Right atrium auricular region (tissue), 2 donors: Measurements from ENCODE around the gene DUSP9. TPM values are rescaled to one million over a fixed set of nuclear protein-coding genes. Genes with fewer than 3 reads are reported as not detected.
"Not testable (repeated sequence)": the region's sequence is repeated elsewhere in the genome, so short reads cannot be mapped to it uniquely, and the experiment has no call there.

Source experiments
- DNase-seq: peaks from one replicate; pipeline ENCODE4 v3.0.0-alpha.2; 2019; ENCODE audit warnings: low spot score
- H3K27ac ChIP-seq, 2 donors: fragments of 200-600 bp; sonication (generic); 1 replicate in 1 of 2; 2 replicates in 1 of 2; pipeline ENCODE4 v1.5.1; 2016 to 2019
- H3K27me3 ChIP-seq, 2 donors: fragments of 200-600 bp; sonication (generic); one replicate each; pipeline versions ENCODE4 v1.5.1 to v1.6.0; 2017 to 2019
- H3K36me3 ChIP-seq: fragments of 200-600 bp; sonication (generic); one replicate; pipeline ENCODE4 v1.5.1; 2016
- H3K4me1 ChIP-seq, 2 donors: fragments of 200-600 bp; sonication (generic); one replicate each; pipeline versions ENCODE4 v1.5.1 to v1.6.0; 2017 to 2019
- H3K4me3 ChIP-seq, 2 donors: fragments of 200-600 bp; sonication (generic); 1 replicate in 1 of 2; 2 replicates in 1 of 2; pipeline ENCODE4 v1.5.1; 2017 to 2019; ENCODE audit warnings: mild to moderate bottlenecking in 1 of 2, moderate library complexity in 1 of 2
- H3K9me3 ChIP-seq, 2 donors: fragments of 200-600 bp; sonication (generic); one replicate each; pipeline ENCODE4 v1.5.1; 2019
- total RNA-seq, 2 donors: library from RNA; depleted of rRNA; stranded (reverse); fragments of >200 nt; gene quantifications; one replicate each; pipeline ENCODE4 v1.1.0, GENCODE V29; 2016
- TF ChIP-seq, protein P1 (sequence below), 2 donors: fragments of 200-600 bp; sonication (generic); IDR thresholded peaks; one replicate each; pipeline ENCODE4 v1.5.1; 2019; ENCODE audit warnings: antibody characterized with exemption in 2 of 2

Gene DUSP9
- total RNA-seq, 2 donors from 2014 or later: not detected

DNA sequence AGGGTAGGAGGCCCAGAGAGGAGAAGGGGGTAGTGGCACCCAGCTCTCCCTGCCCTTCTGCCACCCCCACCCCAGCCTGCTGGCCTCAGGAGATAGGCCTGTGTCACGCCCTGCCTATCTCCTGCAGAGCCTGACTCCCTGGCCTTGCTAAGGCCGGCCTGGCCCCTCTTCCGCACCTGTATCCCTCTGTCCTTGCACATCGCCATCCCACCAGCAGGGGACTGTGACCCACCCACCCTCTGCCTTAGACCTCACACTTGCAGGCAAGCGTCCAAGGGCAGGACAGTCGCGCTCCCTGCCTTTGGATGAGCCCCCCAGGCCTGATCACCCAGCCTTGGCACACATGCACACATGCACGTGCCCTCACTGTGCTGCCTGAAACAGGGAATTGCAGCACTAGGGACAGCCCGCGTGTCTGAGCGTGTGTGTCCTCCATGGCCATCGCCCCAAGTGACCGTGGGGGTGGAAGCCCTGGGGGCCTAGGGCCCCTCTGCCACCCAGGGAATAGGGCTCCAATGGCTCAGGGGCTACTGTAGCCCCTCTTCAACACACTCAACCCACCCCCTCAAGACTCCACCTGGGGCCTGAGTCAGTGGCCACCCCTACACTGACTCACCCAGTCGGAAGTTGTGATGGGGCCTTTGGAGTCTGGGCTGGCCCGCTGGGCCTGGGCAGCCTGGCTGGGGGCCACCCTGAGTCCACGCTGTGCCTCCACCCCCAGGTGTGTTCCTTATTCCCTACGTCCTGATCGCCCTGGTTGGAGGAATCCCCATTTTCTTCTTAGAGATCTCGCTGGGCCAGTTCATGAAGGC is 42.9 kb downstream of the DUSP9 start:
- Histone ChIP-seq H3K4me3 (peak overlapping the region; percentile 45 to 55), H3K27me3 (no peaks in the 10 kb centered on the region), H3K4me1 (peaks cover 0 to 6% of the 10 kb centered on the region in 2 donors), H3K36me3 (peaks cover 10% of the 10 kb centered on the region), H3K9me3 (no peaks in the 10 kb centered on the region), H3K27ac (peak overlapping the region; percentile 72 to 88)
- no peak for DNase-seq
- TF ChIP-seq, protein P1, sequence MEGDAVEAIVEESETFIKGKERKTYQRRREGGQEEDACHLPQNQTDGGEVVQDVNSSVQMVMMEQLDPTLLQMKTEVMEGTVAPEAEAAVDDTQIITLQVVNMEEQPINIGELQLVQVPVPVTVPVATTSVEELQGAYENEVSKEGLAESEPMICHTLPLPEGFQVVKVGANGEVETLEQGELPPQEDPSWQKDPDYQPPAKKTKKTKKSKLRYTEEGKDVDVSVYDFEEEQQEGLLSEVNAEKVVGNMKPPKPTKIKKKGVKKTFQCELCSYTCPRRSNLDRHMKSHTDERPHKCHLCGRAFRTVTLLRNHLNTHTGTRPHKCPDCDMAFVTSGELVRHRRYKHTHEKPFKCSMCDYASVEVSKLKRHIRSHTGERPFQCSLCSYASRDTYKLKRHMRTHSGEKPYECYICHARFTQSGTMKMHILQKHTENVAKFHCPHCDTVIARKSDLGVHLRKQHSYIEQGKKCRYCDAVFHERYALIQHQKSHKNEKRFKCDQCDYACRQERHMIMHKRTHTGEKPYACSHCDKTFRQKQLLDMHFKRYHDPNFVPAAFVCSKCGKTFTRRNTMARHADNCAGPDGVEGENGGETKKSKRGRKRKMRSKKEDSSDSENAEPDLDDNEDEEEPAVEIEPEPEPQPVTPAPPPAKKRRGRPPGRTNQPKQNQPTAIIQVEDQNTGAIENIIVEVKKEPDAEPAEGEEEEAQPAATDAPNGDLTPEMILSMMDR (IDR thresholded peaks at IDR 0.05): no peak

DNA sequence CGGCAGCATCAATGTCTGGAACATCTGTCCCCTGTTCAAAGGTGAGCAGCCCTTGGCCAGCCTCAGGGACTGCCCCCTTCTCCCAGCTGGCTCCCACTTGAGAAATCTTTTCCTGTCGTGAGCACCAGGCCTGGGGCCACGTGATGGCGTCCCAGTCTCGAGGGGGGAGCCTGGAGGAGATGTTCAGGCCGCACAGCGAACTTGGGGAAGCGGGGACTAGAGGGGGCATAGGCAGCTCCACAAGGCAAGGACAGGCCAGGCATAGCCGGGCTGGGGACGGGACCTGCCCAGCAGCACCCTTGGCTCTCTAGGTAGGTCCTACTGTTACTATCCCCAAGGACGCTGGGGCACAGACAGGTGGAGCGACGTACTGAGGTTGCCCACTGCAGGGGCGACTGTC is 43.5 kb downstream of the DUSP9 start:
- peak overlapping the region in 1 of 2 donors; percentile 55 for H3K4me3 ChIP-seq
- no peaks in the 10 kb centered on the region for H3K9me3 ChIP-seq
- H3K4me1 ChIP-seq: peaks cover 0 to 6% of the 10 kb centered on the region in 2 donors
- peaks cover 11% of the 10 kb centered on the region for H3K36me3 ChIP-seq
- DNase-seq: no peak
- no peaks in the 10 kb centered on the region for H3K27me3 ChIP-seq
- TF ChIP-seq, protein P1 (IDR thresholded peaks at IDR 0.05): no peak
- peak overlapping the region; percentile 72 to 88 for H3K27ac ChIP-seq

DNA sequence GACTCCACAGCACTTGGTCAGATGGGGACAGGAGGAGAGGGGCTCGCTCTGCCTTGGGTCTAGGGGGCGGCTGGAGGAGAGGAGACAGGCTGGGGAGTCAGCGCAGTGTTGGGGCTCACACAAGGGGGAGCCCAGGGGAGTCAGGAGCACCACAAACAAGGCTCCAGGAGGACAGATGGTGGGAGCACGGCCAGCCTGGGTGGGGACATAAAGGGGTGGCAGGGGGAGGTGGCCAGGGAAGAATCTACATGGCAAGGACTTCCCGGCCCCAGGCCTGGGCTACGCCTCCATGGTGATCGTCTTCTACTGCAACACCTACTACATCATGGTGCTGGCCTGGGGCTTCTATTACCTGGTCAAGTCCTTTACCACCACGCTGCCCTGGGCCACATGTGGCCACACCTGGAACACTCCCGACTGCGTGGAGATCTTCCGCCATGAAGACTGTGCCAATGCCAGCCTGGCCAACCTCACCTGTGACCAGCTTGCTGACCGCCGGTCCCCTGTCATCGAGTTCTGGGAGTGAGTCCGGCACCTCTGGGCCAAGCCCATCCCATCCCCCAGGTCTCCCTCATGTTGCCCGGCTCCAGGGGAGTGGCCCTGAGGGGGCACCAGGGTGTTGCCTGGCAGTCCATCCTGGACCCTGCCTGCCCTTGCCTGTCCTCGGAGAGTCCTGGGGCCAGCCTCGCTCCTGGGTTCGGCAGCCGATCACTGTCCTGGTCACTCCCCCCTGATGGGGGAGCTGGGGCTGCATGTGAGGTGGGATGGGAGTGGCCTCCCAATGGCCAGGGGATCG is 44.2 kb downstream of the DUSP9 start:
- not testable (repeated sequence) for H3K4me3 ChIP-seq, DNase-seq
- peak overlapping the region; percentile 72 to 88 for H3K27ac ChIP-seq

DNA sequence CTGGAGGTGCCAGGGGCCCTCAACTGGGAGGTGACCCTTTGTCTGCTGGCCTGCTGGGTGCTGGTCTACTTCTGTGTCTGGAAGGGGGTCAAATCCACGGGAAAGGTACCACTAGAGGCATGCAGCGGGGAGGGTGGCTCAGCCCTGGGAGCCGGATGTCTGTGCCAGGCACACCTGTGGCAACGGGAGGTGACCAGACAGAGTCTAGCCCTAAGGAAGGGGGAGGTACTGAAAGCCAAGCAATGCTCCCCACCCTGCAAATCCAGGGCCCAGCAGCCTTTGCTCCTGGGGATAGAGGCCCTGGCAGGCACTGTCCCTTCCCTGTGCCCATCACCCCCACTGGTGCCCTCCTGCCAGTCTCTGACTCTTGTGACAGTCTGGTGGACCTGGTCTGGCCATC is 45.0 kb downstream of the DUSP9 start:
- DNase-seq: no peak
- H3K27me3 ChIP-seq: no peaks in the 10 kb centered on the region
- H3K4me3 ChIP-seq: no peak overlapping the region
- TF ChIP-seq, protein P1 (IDR thresholded peaks at IDR 0.05): no peak
- H3K4me1 ChIP-seq: peaks cover 0 to 5% of the 10 kb centered on the region in 2 donors
- H3K27ac ChIP-seq: peak overlapping the region in 1 of 2 donors; percentile 72
- no peaks in the 10 kb centered on the region for H3K9me3 ChIP-seq
- peaks cover 11% of the 10 kb centered on the region for H3K36me3 ChIP-seq

More for the DNA sequence above, 44.2 kb downstream of the DUSP9 start:
- peaks cover 11% of the 10 kb centered on the region for H3K36me3 ChIP-seq
- not testable (repeated sequence) for H3K9me3 ChIP-seq, H3K4me1 ChIP-seq, H3K27me3 ChIP-seq

DNA sequence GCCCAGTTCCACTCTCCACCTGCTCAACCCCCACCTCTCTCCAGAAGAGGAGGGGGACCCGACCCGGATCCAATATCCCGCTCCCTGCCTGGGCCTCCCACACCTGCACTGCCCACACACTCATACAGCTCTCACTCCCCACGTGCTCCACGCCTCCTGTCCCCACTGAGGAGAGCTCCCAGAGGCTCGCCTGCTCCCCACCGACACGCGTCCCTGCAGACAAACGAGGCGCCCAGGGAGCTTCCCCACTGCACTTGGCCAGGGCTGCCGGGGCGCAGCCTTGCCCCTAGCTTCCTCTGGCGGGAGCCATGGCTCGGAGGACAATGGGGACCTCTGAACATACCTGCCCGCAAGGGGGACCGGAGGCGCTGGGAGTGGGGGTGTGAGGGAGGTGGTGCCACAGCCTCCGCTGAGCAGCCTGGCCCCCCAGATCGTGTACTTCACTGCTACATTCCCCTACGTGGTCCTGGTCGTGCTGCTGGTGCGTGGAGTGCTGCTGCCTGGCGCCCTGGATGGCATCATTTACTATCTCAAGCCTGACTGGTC is 45.7 kb downstream of the DUSP9 start:
- no peak for DNase-seq
- H3K27ac ChIP-seq: peak overlapping the region in 1 of 2 donors; percentile 72
- TF ChIP-seq, protein P1 (IDR thresholded peaks at IDR 0.05): no peak

More for the DNA sequence above, 45.7 kb downstream of the DUSP9 start:
- H3K4me3 ChIP-seq: no peak overlapping the region
- H3K9me3 ChIP-seq: no peaks in the 10 kb centered on the region
- no peaks in the 10 kb centered on the region for H3K4me1 ChIP-seq
- H3K36me3 ChIP-seq: peaks cover 11% of the 10 kb centered on the region
- no peaks in the 10 kb centered on the region for H3K27me3 ChIP-seq
